Liver (tissue), 9 donors: Measurements from ENCODE around the gene C12orf76. TPM values are rescaled to one million over a fixed set of nuclear protein-coding genes. Genes with fewer than 3 reads are reported as not detected.

ENCODE experiments used
- DNase-seq: peaks from one replicate; pipeline ENCODE4 v3.0.0-alpha.2; 2017; ENCODE audit warnings: low spot score
- H3K27ac ChIP-seq, 2 donors: one replicate each; pipeline ENCODE4 v1.7.0; 2013; ENCODE audit warnings: inconsistent platforms in 2 of 2, low read length in 2 of 2, control low read depth in 1 of 2, low read depth in 1 of 2, mild to moderate bottlenecking in 1 of 2
- H3K27me3 ChIP-seq, 4 donors: one replicate each; pipeline versions ENCODE4 v1.6.1 to v1.7.0; 2013; ENCODE audit warnings: low read length in 3 of 4, inconsistent platforms in 1 of 4, mild to moderate bottlenecking in 1 of 4, moderate library complexity in 1 of 4; ENCODE audit not compliant: control insufficient read depth in 4 of 4, insufficient read depth in 4 of 4
- H3K36me3 ChIP-seq, 4 donors: one replicate each; pipeline versions ENCODE4 v1.6.1 to v1.7.0; 2013; ENCODE audit warnings: low read length in 3 of 4, mild to moderate bottlenecking in 3 of 4, low read depth in 1 of 4, moderate library complexity in 1 of 4; ENCODE audit not compliant: control insufficient read depth in 4 of 4, insufficient read depth in 3 of 4
- H3K4me1 ChIP-seq, 4 donors: one replicate each; pipeline versions ENCODE4 v1.6.1 to v1.7.0; 2013; ENCODE audit warnings: low read length in 3 of 4, mild to moderate bottlenecking in 3 of 4, moderate library complexity in 1 of 4; ENCODE audit not compliant: control insufficient read depth in 4 of 4, insufficient read depth in 4 of 4
- H3K4me3 ChIP-seq, 3 donors: one replicate each; pipeline versions ENCODE4 v1.6.1 to v1.7.0; 2013; ENCODE audit warnings: low read length in 3 of 3, control low read depth in 1 of 3, low read depth in 1 of 3, mild to moderate bottlenecking in 1 of 3
- H3K9ac ChIP-seq, 2 donors: one replicate each; pipeline ENCODE4 v1.7.0; 2013; ENCODE audit warnings: low read length in 2 of 2, mild to moderate bottlenecking in 2 of 2, moderate library complexity in 2 of 2, control low read depth in 1 of 2, low read depth in 1 of 2
- H3K9me3 ChIP-seq, 4 donors: one replicate each; pipeline versions ENCODE4 v1.6.1 to v1.7.0; 2013; ENCODE audit warnings: low read length in 3 of 4; ENCODE audit not compliant: control insufficient read depth in 4 of 4
- EGR1 ChIP-seq, 2 donors: IDR thresholded peaks; 2 replicates each; pipeline ENCODE4 v1.6.1; 2016 to 2018; ENCODE audit warnings: antibody characterized with exemption in 2 of 2, low read depth in 2 of 2
- FOXA1 ChIP-seq: IDR thresholded peaks from 2 replicates; pipeline ENCODE4 v1.6.1; 2016; ENCODE audit warnings: antibody characterized with exemption
- GABPA ChIP-seq, 2 donors: IDR thresholded peaks in 1 of 2; conservative IDR thresholded peaks in 1 of 2; 2 replicates each; pipeline ENCODE4 v1.6.1; 2016; ENCODE audit warnings: antibody characterized with exemption in 2 of 2, mild to moderate bottlenecking in 1 of 2, moderate library complexity in 1 of 2
- HNF4A ChIP-seq, 2 donors: conservative IDR thresholded peaks; 2 replicates each; pipeline ENCODE4 v1.6.1; 2016; ENCODE audit warnings: antibody characterized with exemption in 2 of 2, mild to moderate bottlenecking in 2 of 2
- HNF4G ChIP-seq: IDR thresholded peaks from 2 replicates; pipeline ENCODE4 v1.6.1; 2016; ENCODE audit warnings: antibody characterized with exemption
- NR2F2 ChIP-seq: IDR thresholded peaks from 2 replicates; pipeline ENCODE4 v1.6.1; 2016; ENCODE audit warnings: antibody characterized with exemption
- RXRA ChIP-seq, 2 donors: IDR thresholded peaks; 2 replicates each; pipeline ENCODE4 v1.6.1; 2017 to 2018; ENCODE audit warnings: antibody characterized with exemption in 2 of 2, mild to moderate bottlenecking in 1 of 2
- SP1 ChIP-seq: IDR thresholded peaks from 2 replicates; pipeline ENCODE4 v1.6.1; 2018; ENCODE audit warnings: antibody characterized with exemption, mild to moderate bottlenecking
- TAF1 ChIP-seq: conservative IDR thresholded peaks from 2 replicates; pipeline ENCODE4 v1.6.1; 2016; ENCODE audit warnings: antibody characterized with exemption, mild to moderate bottlenecking
- YY1 ChIP-seq: IDR thresholded peaks from 2 replicates; pipeline ENCODE4 v1.6.1; 2016; ENCODE audit warnings: antibody characterized with exemption, mild to moderate bottlenecking
- WGBS: extraction: QIAGEN DNeasy Blood & Tissue Kit; methylation state at CpG from one replicate; pipeline ENCODE4 v1.1.7; 2013; 5-methylcytosine and 5-hydroxymethylcytosine counted together
- polyA plus RNA-seq, 2 donors: library from polyadenylated mRNA; stranded (reverse) in 1 of 2; unstranded in 1 of 2; fragments of 200-250 nt in 1 of 2; fragments of >200 nt in 1 of 2; fragmentation: Nextera tagmentation in 1 of 2; extraction: Ambion mirVana in 1 of 2; gene quantifications; one replicate each; pipeline versions ENCODE4 v1.2.1 to v1.2.3, GENCODE V29; 2013 to 2015
- total RNA-seq, 2 donors: library from RNA; depleted of rRNA; stranded (reverse); fragments of >200 nt; gene quantifications; one replicate each; pipeline ENCODE4 v1.2.3, GENCODE V29; 2014
- TF ChIP-seq, protein P1 (sequence below): IDR thresholded peaks from 2 replicates; pipeline ENCODE4 v1.6.1; 2016; ENCODE audit warnings: antibody characterized with exemption, mild to moderate bottlenecking
- TF ChIP-seq, protein P2 (sequence below): IDR thresholded peaks from 2 replicates; pipeline ENCODE4 v1.6.1; 2016; ENCODE audit warnings: antibody characterized with exemption
- TF ChIP-seq, protein P3 (sequence below): IDR thresholded peaks from 2 replicates; pipeline ENCODE4 v1.6.1; 2016; ENCODE audit warnings: antibody characterized with exemption
- TF ChIP-seq, protein P4 (sequence below): IDR thresholded peaks from 2 replicates; pipeline ENCODE4 v1.6.1; 2016; ENCODE audit warnings: antibody characterized with exemption
- TF ChIP-seq, protein P5 (sequence below): fragments of 150-350 bp; IDR thresholded peaks from 2 replicates; pipeline ENCODE4 v1.5.1; 2017; ENCODE audit warnings: improper control_type of control experiment, low read depth, low read length; ENCODE audit not compliant: missing input control
- donor health status: healthy.
- donor health status: healthy.
- donor health status: healthy.
- donor health status: healthy.
- donor health status: healthy.

The C12orf76 gene
- total and polyA plus RNA-seq, 4 donors, result 5.6 to 22.4 (median 6.1) TPM

DNA sequence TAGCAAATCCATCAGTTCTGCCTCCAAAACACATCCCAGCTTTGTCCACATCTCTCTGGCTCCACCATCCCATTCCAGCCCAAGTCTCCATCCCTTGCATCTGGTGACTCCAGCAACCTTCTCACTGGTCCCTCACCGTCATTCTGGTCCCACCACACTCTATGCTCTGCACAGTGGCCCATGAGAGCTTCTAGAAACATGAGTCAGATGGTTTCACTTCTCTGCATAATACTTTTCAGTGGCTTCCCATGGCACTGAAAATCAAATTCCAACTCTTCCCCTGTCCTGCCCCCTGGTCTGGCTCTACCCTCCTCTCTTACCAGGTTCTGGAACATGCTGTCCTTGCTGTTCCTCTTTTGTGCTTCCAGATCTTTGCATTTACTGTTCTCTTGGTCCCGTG is 17.2 kb upstream of the C12orf76 start:
- H3K9ac ChIP-seq, result no peak overlapping the region
- no peak for DNase-seq
- H3K27ac ChIP-seq, result no peak overlapping the region
- H3K9me3 ChIP-seq, result no peaks in the 10 kb centered on the region
- no peaks in the 10 kb centered on the region for H3K27me3 ChIP-seq
- no peaks in the 10 kb centered on the region for H3K36me3 ChIP-seq
- H3K4me3 ChIP-seq, result no peak overlapping the region
- 87% methylated on average over 2 of the region's 2 CpGs for WGBS
- TF ChIP-seq FOXA1 (no peak), SP1 (no peak), NR2F2 (no peak), TAF1 (no peak), HNF4G (no peak), EGR1 (IDR thresholded peaks at IDR 0.05; ENCODE audit: low read depth in 2 of 2) (no peak), YY1 (no peak), HNF4A (conservative IDR thresholded peaks at IDR 0.05) (no peak), GABPA (IDR thresholded peaks at IDR 0.05 in 1 of 2, conservative IDR thresholded peaks at IDR 0.05 in 1 of 2) (no peak)
- TF ChIP-seq, protein P1, sequence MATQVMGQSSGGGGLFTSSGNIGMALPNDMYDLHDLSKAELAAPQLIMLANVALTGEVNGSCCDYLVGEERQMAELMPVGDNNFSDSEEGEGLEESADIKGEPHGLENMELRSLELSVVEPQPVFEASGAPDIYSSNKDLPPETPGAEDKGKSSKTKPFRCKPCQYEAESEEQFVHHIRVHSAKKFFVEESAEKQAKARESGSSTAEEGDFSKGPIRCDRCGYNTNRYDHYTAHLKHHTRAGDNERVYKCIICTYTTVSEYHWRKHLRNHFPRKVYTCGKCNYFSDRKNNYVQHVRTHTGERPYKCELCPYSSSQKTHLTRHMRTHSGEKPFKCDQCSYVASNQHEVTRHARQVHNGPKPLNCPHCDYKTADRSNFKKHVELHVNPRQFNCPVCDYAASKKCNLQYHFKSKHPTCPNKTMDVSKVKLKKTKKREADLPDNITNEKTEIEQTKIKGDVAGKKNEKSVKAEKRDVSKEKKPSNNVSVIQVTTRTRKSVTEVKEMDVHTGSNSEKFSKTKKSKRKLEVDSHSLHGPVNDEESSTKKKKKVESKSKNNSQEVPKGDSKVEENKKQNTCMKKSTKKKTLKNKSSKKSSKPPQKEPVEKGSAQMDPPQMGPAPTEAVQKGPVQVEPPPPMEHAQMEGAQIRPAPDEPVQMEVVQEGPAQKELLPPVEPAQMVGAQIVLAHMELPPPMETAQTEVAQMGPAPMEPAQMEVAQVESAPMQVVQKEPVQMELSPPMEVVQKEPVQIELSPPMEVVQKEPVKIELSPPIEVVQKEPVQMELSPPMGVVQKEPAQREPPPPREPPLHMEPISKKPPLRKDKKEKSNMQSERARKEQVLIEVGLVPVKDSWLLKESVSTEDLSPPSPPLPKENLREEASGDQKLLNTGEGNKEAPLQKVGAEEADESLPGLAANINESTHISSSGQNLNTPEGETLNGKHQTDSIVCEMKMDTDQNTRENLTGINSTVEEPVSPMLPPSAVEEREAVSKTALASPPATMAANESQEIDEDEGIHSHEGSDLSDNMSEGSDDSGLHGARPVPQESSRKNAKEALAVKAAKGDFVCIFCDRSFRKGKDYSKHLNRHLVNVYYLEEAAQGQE, result no peak
- TF ChIP-seq, protein P2, sequence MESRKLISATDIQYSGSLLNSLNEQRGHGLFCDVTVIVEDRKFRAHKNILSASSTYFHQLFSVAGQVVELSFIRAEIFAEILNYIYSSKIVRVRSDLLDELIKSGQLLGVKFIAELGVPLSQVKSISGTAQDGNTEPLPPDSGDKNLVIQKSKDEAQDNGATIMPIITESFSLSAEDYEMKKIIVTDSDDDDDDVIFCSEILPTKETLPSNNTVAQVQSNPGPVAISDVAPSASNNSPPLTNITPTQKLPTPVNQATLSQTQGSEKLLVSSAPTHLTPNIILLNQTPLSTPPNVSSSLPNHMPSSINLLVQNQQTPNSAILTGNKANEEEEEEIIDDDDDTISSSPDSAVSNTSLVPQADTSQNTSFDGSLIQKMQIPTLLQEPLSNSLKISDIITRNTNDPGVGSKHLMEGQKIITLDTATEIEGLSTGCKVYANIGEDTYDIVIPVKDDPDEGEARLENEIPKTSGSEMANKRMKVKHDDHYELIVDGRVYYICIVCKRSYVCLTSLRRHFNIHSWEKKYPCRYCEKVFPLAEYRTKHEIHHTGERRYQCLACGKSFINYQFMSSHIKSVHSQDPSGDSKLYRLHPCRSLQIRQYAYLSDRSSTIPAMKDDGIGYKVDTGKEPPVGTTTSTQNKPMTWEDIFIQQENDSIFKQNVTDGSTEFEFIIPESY, result no peak
- TF ChIP-seq, protein P3, sequence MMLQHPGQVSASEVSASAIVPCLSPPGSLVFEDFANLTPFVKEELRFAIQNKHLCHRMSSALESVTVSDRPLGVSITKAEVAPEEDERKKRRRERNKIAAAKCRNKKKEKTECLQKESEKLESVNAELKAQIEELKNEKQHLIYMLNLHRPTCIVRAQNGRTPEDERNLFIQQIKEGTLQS, result no peak
- H3K4me1 ChIP-seq, result no peaks in the 10 kb centered on the region

DNA sequence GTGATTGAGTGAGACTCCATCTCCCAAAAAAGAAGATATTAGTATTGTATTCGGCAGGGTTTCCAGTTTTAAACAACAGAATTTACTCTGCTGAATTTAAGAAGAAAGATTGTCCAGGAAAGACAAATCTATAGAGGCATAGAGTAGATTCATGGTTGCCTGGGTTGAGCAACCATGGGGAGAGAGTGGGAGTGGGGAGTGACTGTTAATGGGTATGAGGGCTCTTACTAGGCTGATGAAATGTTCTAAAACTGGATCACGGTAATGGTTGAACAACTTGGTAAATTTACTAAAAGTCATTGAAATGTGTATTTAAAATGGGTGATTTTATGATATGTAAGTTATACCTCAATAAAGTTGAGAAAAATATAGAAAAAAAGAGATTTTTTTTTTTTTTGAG is 13.9 kb upstream of the C12orf76 start:
- TF ChIP-seq, protein P4, sequence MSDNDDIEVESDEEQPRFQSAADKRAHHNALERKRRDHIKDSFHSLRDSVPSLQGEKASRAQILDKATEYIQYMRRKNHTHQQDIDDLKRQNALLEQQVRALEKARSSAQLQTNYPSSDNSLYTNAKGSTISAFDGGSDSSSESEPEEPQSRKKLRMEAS, result no peak
- no peak for TF ChIP-seq GABPA (IDR thresholded peaks at IDR 0.05 in 1 of 2, conservative IDR thresholded peaks at IDR 0.05 in 1 of 2)
- H3K4me1 ChIP-seq, result no peaks in the 10 kb centered on the region
- H3K9ac ChIP-seq, result no peak overlapping the region
- no peaks in the 10 kb centered on the region for H3K27me3 ChIP-seq
- no peaks in the 10 kb centered on the region for H3K36me3 ChIP-seq
- H3K27ac ChIP-seq, result no peak overlapping the region
- 95% methylated on average over 2 of the region's 2 CpGs for WGBS
- DNase-seq, result no peak
- H3K4me3 ChIP-seq, result no peak overlapping the region
- H3K9me3 ChIP-seq, result no peaks in the 10 kb centered on the region

DNA sequence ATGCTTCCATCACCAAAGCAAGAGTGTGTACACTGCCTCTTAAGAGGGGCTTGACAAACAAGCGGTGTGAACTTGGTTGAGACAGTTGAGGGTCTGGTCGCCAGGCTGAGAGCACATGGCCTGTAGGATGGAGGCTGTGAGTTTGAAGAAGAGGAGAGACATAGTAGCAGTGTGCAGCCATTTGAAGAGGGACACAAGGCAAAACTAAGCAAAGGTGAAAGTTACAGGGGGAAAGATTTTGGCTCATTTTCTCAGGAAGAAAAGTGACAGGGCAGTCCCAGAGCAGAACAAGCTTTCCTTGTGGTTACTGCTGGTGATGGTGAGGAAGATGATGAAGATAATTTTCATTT is 11.3 kb upstream of the C12orf76 start:
- no peaks in the 10 kb centered on the region for H3K27me3 ChIP-seq
- H3K9ac ChIP-seq, result no peak overlapping the region
- WGBS, result 97% methylated on average over 2 of the region's 2 CpGs
- H3K4me1 ChIP-seq, result no peaks in the 10 kb centered on the region
- no peaks in the 10 kb centered on the region for H3K9me3 ChIP-seq
- no peak overlapping the region for H3K4me3 ChIP-seq
- H3K36me3 ChIP-seq, result no peaks in the 10 kb centered on the region
- H3K27ac ChIP-seq, result no peak overlapping the region
- DNase-seq, result no peak
- TF ChIP-seq, protein P1, result no peak
- TF ChIP-seq RXRA (IDR thresholded peaks at IDR 0.05), result no peak
- TF ChIP-seq, protein P5, sequence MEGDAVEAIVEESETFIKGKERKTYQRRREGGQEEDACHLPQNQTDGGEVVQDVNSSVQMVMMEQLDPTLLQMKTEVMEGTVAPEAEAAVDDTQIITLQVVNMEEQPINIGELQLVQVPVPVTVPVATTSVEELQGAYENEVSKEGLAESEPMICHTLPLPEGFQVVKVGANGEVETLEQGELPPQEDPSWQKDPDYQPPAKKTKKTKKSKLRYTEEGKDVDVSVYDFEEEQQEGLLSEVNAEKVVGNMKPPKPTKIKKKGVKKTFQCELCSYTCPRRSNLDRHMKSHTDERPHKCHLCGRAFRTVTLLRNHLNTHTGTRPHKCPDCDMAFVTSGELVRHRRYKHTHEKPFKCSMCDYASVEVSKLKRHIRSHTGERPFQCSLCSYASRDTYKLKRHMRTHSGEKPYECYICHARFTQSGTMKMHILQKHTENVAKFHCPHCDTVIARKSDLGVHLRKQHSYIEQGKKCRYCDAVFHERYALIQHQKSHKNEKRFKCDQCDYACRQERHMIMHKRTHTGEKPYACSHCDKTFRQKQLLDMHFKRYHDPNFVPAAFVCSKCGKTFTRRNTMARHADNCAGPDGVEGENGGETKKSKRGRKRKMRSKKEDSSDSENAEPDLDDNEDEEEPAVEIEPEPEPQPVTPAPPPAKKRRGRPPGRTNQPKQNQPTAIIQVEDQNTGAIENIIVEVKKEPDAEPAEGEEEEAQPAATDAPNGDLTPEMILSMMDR, result no peak
- no peak for TF ChIP-seq NR2F2
- TF ChIP-seq, protein P4, result no peak
- no peak for TF ChIP-seq EGR1 (IDR thresholded peaks at IDR 0.05; ENCODE audit: low read depth in 2 of 2)
- no peak for TF ChIP-seq SP1
- TF ChIP-seq TAF1, result no peak
- no peak for TF ChIP-seq YY1
- TF ChIP-seq FOXA1, result no peak
